ENCODE measurements around the gene ZNF444. TPM values are rescaled to one million over a fixed set of nuclear protein-coding genes. Genes with fewer than 3 reads are reported as not detected.

The ZNF444 gene
- total RNA-seq, 2 donors from 2014 or later, result 62.0 to 105 TPM

DNA sequence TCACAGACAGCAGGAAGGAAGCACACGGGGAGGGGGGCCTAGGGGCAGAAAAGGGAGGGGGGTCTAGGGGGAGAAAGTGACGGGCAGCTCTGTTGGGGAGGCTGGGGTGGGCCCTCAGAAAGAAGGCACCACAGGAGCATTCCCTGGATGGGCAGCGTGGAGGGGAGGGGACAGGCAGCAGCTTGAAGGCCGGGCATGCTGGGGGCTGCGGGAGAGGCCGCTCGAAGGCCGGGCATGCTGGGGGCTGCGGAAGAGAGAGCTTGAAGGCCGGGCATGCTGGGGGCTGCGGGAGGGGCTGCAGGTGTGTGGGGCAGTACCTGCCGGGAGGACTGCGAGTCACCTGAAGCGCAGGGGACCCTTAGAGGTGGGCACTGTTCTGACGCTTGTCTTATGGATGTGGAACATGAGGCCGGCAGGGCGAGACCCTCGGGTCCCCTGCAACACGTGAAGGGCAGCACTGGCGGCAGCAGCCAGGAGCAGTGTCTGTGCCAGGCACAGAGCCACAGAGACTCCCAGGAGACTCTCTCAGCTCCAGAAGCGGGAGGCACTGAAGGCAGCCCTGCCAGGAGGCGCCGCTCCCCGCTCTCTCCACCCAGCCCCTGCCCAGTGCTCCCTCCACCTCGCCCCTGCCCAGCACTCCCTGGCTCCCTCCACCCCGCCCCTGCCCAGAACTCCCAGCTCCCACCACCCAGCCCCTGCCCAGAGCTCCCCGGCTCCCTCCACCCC, 33.3 kb upstream of the ZNF444 start:
- Histone ChIP-seq H3K27ac (peak overlapping the region; percentile 50), H3K4me3 (no peak overlapping the region), H3K9me3 (no peaks in the 10 kb centered on the region), H3K27me3 (replicated peaks; ENCODE audit: insufficient read depth) (no peaks in the 10 kb centered on the region), H3K36me3 (no peaks in the 10 kb centered on the region), H3K4me1 (replicated peaks) (peaks cover 44% of the 10 kb centered on the region)
- WGBS, result 38% methylated on average over 27 of the region's 27 CpGs
- TF ChIP-seq POLR2AphosphoS5 (IDR thresholded peaks at IDR 0.05) (no peak), POLR2A (IDR thresholded peaks at IDR 0.05) (no peak)
- TF ChIP-seq, protein P1, sequence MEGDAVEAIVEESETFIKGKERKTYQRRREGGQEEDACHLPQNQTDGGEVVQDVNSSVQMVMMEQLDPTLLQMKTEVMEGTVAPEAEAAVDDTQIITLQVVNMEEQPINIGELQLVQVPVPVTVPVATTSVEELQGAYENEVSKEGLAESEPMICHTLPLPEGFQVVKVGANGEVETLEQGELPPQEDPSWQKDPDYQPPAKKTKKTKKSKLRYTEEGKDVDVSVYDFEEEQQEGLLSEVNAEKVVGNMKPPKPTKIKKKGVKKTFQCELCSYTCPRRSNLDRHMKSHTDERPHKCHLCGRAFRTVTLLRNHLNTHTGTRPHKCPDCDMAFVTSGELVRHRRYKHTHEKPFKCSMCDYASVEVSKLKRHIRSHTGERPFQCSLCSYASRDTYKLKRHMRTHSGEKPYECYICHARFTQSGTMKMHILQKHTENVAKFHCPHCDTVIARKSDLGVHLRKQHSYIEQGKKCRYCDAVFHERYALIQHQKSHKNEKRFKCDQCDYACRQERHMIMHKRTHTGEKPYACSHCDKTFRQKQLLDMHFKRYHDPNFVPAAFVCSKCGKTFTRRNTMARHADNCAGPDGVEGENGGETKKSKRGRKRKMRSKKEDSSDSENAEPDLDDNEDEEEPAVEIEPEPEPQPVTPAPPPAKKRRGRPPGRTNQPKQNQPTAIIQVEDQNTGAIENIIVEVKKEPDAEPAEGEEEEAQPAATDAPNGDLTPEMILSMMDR (IDR thresholded peaks at IDR 0.05), result no peak
- intact Hi-C loops (cut with DNase I), result no loop called here
- no peak for DNase-seq (ENCODE audit: low spot score)

DNA sequence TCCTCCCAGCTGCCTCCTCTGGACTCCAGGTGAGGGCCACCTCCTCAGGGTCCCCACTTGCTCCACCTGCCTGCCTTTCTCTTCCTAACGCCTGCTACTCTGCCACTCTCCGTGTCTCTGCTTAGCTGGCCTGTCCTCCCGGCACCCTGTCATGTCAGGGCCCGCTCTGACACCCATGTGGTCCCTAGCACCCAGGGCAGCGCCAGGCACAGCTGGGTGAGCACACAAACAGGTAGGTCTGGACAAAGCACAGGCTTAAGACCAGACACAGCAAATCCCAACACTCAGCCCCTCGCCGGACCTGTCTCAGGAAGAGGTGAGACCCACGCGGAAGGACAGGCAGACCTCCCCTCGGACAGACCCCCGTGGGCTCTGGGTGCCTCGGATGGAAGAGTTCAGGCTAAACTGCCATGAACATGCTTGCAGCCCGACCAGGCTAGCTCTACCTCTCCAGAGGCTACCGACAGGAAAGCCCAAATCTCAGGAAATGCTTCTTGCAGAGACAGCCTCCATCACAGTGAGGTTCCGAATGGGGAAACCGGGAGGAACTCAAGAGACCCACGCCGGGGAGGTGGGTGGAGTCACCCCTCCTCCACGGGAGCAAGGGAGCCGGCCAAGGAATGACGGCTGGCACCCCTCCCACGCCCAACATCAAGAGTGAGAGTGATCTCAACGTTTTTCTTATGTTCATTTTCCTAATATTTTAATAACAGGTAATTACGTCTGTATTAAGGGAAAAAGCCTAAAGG, 32.5 kb upstream of the ZNF444 start:
- TF ChIP-seq, protein P1 (IDR thresholded peaks at IDR 0.05), result no peak
- TF ChIP-seq POLR2A (IDR thresholded peaks at IDR 0.05) (no peak), POLR2AphosphoS5 (IDR thresholded peaks at IDR 0.05) (no peak)
- Histone ChIP-seq H3K4me3 (no peak overlapping the region), H3K27me3 (replicated peaks; ENCODE audit: insufficient read depth) (no peaks in the 10 kb centered on the region), H3K9me3 (no peaks in the 10 kb centered on the region), H3K27ac (peak overlapping the region; percentile 50), H3K4me1 (replicated peaks) (peaks cover 49% of the 10 kb centered on the region), H3K36me3 (no peaks in the 10 kb centered on the region)
- intact Hi-C loops (cut with DNase I), result no loop called here
- DNase-seq (ENCODE audit: low spot score), result no peak
- WGBS, result 14% methylated on average over 24 of the region's 24 CpGs

DNA sequence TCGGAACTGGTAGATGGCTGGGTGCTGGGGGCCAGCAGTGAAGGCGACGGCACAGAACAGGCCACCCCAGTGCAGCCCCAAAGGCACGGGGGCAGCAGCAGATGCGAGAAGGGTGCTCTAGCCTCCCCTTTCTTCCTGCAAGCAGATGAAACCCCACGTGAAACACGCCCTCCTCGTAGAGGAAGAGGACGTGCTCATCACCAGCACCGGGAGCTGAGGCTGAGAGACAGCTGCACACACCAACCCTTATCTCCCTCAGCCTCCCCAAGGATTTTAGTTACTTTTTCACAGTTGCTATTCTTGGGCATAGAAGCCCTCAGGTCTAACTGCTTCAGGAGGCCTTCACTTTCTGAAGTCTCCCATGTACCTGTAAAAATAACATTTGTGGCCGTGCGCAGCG, 31.9 kb upstream of the ZNF444 start:
- Histone ChIP-seq H3K27ac (peak overlapping the region in 1 of 2 donors; percentile 50), H3K9me3 (no peaks in the 10 kb centered on the region), H3K4me1 (replicated peaks) (peaks cover 49% of the 10 kb centered on the region), H3K27me3 (replicated peaks; ENCODE audit: insufficient read depth) (no peaks in the 10 kb centered on the region), H3K4me3 (no peak overlapping the region), H3K36me3 (no peaks in the 10 kb centered on the region)
- DNase-seq (ENCODE audit: low spot score), result no peak
- intact Hi-C loops (cut with DNase I), result no loop called here
- WGBS, result 33% methylated on average over 13 of the region's 13 CpGs
- TF ChIP-seq POLR2A (IDR thresholded peaks at IDR 0.05) (no peak), POLR2AphosphoS5 (IDR thresholded peaks at IDR 0.05) (no peak)
- TF ChIP-seq, protein P1 (IDR thresholded peaks at IDR 0.05), result no peak

DNA sequence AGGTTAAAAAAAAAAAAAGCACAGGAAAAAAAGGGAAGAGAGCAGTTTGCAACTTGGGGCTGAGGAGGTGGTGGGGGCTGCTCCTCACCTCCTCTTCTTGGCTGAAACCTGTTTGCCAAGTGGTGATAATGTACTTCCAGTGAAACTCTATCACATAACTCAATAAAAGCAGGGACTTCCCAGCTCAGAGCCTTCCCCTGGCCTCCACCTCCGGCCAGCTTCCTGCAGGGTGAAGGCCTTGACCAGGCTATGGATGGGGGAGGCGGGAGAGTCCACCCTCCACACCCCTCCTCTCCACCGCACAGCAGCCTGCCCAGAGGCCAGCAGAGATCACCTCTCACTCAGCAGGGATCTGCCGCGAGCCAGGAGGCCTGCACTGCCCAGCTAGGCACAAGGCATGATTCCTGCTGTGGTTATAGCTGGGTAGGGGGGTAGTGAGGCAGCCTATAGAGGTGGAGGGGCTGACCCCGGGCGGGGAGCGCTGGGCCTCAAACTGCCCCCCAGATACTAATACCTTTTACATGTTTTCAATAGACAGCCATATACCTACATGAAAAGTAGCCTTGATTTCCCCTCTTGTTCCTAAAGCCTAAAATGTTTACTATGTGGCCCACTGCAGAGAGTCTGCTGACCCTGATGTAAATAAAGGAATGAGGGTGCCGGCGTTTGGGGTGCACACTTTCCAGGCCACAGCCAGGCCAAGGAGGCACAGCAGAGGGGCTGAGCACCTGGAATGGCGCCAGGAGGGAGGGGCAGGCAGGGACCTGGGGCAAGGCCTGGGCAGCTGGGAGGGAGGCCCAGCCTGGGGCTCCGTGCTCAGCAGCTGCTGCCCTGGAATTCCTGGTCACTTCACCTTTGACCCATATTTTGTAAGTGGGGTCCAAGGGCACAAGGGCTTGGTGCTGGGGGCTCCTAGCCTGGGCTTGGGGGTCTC, 30.3 kb upstream of the ZNF444 start:
- TF ChIP-seq POLR2A (IDR thresholded peaks at IDR 0.05) (no peak), POLR2AphosphoS5 (IDR thresholded peaks at IDR 0.05) (peak; percentile 30)
- TF ChIP-seq, protein P1 (IDR thresholded peaks at IDR 0.05), result no peak
- Histone ChIP-seq H3K27ac (peak overlapping the region; percentile 37 to 71), H3K9me3 (no peaks in the 10 kb centered on the region), H3K36me3 (no peaks in the 10 kb centered on the region), H3K4me1 (replicated peaks) (peaks cover 45% of the 10 kb centered on the region), H3K4me3 (no peak overlapping the region), H3K27me3 (replicated peaks; ENCODE audit: insufficient read depth) (no peaks in the 10 kb centered on the region)
- intact Hi-C loops (cut with DNase I), result loop anchor here (5.0 kb wide), 1 partner anchor 47 kb away; no protein-coding TSS in a partner anchor
- DNase-seq (ENCODE audit: low spot score), result no peak
- WGBS, result 16% methylated on average over 12 of the region's 12 CpGs

All from prostate gland (tissue), 2 donors.